OCI-M2 (cell line): Measurements from ENCODE around the gene DVL3.

Experiments used
- DNase-seq: peaks from one replicate; lab custom pipeline; 2025; ENCODE audit not compliant: unreplicated experiment; lab: John Stamatoyannopoulos, UW

DVL3 gene

GRCh38 chr3:184209146-184209923, 54.2 kb downstream of the DVL3 start:
- no peak for DNase-seq

- no peak for DNase-seq
These were observed 56.1 kb downstream of the DVL3 start for GRCh38 chr3:184211297-184211696.

GRCh38 chr3:184211718-184212117, 56.5 kb downstream of the DVL3 start:
- no peak for DNase-seq

GRCh38 chr3:184218814-184219213, 63.6 kb downstream of the DVL3 start:
- no peak for DNase-seq

DNA sequence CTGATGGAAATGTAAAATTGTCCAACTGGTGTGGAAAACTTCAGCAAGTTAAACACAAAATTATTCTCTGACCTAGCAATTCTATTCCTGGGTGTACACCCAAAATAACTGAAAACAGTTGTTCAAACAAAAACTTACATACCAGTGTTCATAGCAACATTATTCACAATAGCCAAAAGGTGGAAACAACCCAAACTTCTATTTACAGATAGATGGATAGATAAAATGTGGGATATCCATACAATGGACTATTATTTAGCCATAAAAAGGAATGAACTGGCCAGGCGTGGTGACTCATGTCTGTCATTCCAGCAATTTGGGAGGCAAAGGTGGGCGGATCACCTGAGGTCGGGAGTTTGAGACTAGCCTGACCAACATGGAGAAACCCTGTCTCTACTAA, 67.3 kb downstream of the DVL3 start:
- no peak for DNase-seq
